ENCODE results near the gene PLS1. TPM values are rescaled to one million over a fixed set of nuclear protein-coding genes. Genes with fewer than 3 reads are reported as not detected.

PLS1 gene
- total and polyA plus RNA-seq, 2 of the 8 experiments (the other 6 are each of a cell fraction or from before 2014, with no cell fraction given): 18.7 to 44.7 TPM

DNA sequence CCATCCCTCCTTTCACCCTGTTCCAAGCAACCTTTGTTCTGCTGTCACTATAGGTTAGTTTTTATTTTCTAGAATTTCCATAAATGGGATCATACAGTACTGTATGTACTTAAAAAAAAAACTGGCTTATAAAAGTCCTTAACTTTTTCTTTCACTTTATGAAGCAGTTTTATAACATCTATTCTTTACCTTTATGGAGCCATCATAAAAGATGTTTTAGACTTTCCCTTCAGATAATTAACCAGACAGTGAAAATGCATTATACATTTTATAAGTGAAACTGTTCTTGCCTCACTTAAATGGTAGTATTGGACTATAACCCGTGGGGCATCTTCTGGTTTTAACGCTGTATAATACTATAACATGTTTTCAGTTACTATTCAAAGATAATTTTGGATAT, 26.2 kb downstream of the PLS1 start:
- ChIA-PET POLR2A (ENCODE audit: partially characterized antibody) (no interaction called here), CTCF (ENCODE audit: partially characterized antibody) (no interaction called here)
- Histone ChIP-seq H2BK12ac (ENCODE audit: low read depth, low read length) (no peak overlapping the region), H3K4me1 (replicated peaks in 1 of 4; ENCODE audit: control insufficient read depth in 3 of 4, insufficient read depth in 4 of 4, low read length in 3 of 4) (peaks cover 0 to 2% (median 0%) of the 10 kb centered on the region in 4 experiments; a peak in 1 of 7 replicates), H3K14ac (ENCODE audit: insufficient read length) (no peak overlapping the region), H3K79me1 (ENCODE audit: low read depth, low read length) (no peaks in the 10 kb centered on the region), H3K27ac (ENCODE audit: low read depth, low read length) (no peak overlapping the region), H2AFZ (ENCODE audit: low read length) (no peak overlapping the region), H2BK5ac (ENCODE audit: low read depth, low read length) (no peak overlapping the region), H3K4ac (replicated peaks; ENCODE audit: insufficient read length, low read depth, low read length) (no peak overlapping the region), H2BK15ac (ENCODE audit: low read length) (no peak overlapping the region), H4K8ac (ENCODE audit: extremely low read depth, insufficient read depth, low read length) (no peak overlapping the region), H3K18ac (ENCODE audit: extremely low read depth, low read length) (no peak overlapping the region), H3K4me3 (ENCODE audit: extremely low read depth in 1 of 4, insufficient read depth in 2 of 4, low read depth in 3 of 4, low read length in 4 of 4) (no peak overlapping the region), H2BK20ac (ENCODE audit: low read length) (no peak overlapping the region), H3K23me2 (ENCODE audit: low read depth, low read length) (no peaks in the 10 kb centered on the region), H3K23ac (ENCODE audit: insufficient read length) (no peak overlapping the region), H3K56ac (replicated peaks; ENCODE audit: insufficient read length, low read depth, low read length) (no peak overlapping the region), H2BK120ac (replicated peaks; ENCODE audit: low read depth, low read length) (no peak overlapping the region), H3K79me2 (ENCODE audit: control insufficient read depth in 1 of 2, insufficient read depth in 2 of 2, low read length in 2 of 2) (no peaks in the 10 kb centered on the region), H3K9ac (replicated peaks in 1 of 4; ENCODE audit: extremely low read depth in 1 of 4, low read depth in 3 of 4, low read length in 3 of 4) (no peak overlapping the region), H3K4me2 (ENCODE audit: insufficient read depth in 1 of 2, low read depth in 2 of 2, low read length in 2 of 2) (no peak overlapping the region), H3K27me3 (replicated peaks in 1 of 4; ENCODE audit: control insufficient read depth in 3 of 4, extremely low read depth in 1 of 4, insufficient read depth in 3 of 4, low read length in 3 of 4) (no peaks in the 10 kb centered on the region), H3K36me3 (ENCODE audit: control insufficient read depth in 2 of 4, insufficient read depth in 4 of 4, low read length in 3 of 4) (no peaks in the 10 kb centered on the region), H3K9me3 (ENCODE audit: insufficient read depth in 2 of 2, low read depth in 1 of 2, low read length in 1 of 2) (no peaks in the 10 kb centered on the region), H2AK5ac (ENCODE audit: low read depth, low read length) (no peak overlapping the region), H4K5ac (ENCODE audit: insufficient read length, low read depth, low read length) (no peak overlapping the region), H4K20me1 (replicated peaks in 1 of 2; ENCODE audit: control insufficient read depth in 1 of 2, insufficient read depth in 2 of 2, low read length in 2 of 2) (no peaks in the 10 kb centered on the region), H4K91ac (replicated peaks; ENCODE audit: insufficient read length, low read length) (no peak overlapping the region)
- DNase-seq (ENCODE audit: low read depth in 1 of 2, low spot score in 2 of 2) (no peak), FAIRE-seq (no peak)
- WGBS, 2 experiments (ENCODE audit: extremely low coverage in 1 of 2, insufficient coverage in 1 of 2, insufficient read length in 1 of 2, insufficient replicate concordance in 2 of 2, low coverage in 1 of 2, low lambda C conversion rate in 2 of 2, missing lambda C conversion rate in 1 of 2): 94% methylated on average over 2 of the region's 2 CpGs; no CpG with 5 or more reads in 1 of the 2 experiments
- TF ChIP-seq, protein P1, sequence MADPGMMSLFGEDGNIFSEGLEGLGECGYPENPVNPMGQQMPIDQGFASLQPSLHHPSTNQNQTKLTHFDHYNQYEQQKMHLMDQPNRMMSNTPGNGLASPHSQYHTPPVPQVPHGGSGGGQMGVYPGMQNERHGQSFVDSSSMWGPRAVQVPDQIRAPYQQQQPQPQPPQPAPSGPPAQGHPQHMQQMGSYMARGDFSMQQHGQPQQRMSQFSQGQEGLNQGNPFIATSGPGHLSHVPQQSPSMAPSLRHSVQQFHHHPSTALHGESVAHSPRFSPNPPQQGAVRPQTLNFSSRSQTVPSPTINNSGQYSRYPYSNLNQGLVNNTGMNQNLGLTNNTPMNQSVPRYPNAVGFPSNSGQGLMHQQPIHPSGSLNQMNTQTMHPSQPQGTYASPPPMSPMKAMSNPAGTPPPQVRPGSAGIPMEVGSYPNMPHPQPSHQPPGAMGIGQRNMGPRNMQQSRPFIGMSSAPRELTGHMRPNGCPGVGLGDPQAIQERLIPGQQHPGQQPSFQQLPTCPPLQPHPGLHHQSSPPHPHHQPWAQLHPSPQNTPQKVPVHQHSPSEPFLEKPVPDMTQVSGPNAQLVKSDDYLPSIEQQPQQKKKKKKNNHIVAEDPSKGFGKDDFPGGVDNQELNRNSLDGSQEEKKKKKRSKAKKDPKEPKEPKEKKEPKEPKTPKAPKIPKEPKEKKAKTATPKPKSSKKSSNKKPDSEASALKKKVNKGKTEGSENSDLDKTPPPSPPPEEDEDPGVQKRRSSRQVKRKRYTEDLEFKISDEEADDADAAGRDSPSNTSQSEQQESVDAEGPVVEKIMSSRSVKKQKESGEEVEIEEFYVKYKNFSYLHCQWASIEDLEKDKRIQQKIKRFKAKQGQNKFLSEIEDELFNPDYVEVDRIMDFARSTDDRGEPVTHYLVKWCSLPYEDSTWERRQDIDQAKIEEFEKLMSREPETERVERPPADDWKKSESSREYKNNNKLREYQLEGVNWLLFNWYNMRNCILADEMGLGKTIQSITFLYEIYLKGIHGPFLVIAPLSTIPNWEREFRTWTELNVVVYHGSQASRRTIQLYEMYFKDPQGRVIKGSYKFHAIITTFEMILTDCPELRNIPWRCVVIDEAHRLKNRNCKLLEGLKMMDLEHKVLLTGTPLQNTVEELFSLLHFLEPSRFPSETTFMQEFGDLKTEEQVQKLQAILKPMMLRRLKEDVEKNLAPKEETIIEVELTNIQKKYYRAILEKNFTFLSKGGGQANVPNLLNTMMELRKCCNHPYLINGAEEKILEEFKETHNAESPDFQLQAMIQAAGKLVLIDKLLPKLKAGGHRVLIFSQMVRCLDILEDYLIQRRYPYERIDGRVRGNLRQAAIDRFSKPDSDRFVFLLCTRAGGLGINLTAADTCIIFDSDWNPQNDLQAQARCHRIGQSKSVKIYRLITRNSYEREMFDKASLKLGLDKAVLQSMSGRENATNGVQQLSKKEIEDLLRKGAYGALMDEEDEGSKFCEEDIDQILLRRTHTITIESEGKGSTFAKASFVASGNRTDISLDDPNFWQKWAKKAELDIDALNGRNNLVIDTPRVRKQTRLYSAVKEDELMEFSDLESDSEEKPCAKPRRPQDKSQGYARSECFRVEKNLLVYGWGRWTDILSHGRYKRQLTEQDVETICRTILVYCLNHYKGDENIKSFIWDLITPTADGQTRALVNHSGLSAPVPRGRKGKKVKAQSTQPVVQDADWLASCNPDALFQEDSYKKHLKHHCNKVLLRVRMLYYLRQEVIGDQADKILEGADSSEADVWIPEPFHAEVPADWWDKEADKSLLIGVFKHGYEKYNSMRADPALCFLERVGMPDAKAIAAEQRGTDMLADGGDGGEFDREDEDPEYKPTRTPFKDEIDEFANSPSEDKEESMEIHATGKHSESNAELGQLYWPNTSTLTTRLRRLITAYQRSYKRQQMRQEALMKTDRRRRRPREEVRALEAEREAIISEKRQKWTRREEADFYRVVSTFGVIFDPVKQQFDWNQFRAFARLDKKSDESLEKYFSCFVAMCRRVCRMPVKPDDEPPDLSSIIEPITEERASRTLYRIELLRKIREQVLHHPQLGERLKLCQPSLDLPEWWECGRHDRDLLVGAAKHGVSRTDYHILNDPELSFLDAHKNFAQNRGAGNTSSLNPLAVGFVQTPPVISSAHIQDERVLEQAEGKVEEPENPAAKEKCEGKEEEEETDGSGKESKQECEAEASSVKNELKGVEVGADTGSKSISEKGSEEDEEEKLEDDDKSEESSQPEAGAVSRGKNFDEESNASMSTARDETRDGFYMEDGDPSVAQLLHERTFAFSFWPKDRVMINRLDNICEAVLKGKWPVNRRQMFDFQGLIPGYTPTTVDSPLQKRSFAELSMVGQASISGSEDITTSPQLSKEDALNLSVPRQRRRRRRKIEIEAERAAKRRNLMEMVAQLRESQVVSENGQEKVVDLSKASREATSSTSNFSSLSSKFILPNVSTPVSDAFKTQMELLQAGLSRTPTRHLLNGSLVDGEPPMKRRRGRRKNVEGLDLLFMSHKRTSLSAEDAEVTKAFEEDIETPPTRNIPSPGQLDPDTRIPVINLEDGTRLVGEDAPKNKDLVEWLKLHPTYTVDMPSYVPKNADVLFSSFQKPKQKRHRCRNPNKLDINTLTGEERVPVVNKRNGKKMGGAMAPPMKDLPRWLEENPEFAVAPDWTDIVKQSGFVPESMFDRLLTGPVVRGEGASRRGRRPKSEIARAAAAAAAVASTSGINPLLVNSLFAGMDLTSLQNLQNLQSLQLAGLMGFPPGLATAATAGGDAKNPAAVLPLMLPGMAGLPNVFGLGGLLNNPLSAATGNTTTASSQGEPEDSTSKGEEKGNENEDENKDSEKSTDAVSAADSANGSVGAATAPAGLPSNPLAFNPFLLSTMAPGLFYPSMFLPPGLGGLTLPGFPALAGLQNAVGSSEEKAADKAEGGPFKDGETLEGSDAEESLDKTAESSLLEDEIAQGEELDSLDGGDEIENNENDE (IDR thresholded peaks at IDR 0.05; ENCODE audit: insufficient replicate concordance, low read length): no peak
